Endothelial cell of umbilical vein (primary cell): ENCODE measurements around the gene DRD1. TPM values are rescaled to one million over a fixed set of nuclear protein-coding genes. Genes with fewer than 3 reads are reported as not detected.

Experiments
- BruUV-seq: library from RNA; stranded (reverse); fragments of 400-500 nt; replicated peaks from 2 replicates; lab custom pipeline; 2021; lab: Mats Ljungman, UMichigan
- CTCF ChIA-PET: fragments of 300-600, 350-600 bp; sonication (Branson Sonifier 250); formaldehyde crosslinking; loops from one replicate; lab custom pipeline; 2021; ENCODE audit warnings: antibody characterized with exemption, inconsistent platforms; lab: Charles Lee
- POLR2A ChIA-PET: fragments of 300-600, 350-600 bp; sonication (Branson Sonifier 250); formaldehyde crosslinking; loops from one replicate; lab custom pipeline; 2021; ENCODE audit warnings: antibody characterized with exemption, inconsistent platforms; lab: Charles Lee
- DNase-seq: peaks from one replicate; pipeline ENCODE4 v3.0.0-alpha.2; 2011; ENCODE audit warnings: low read depth, low spot score
- FAIRE-seq: peaks from 2 replicates; lab custom pipeline; 2011; peaks lifted over from hg19 to GRCh38; lab: Jason Lieb, UNC
- H2AFZ ChIP-seq: 2 replicates; pipeline ENCODE4 v1.6.0; 2012; ENCODE audit warnings: low read depth, low read length, control low read depth, inconsistent platforms
- H3K27ac ChIP-seq: 2 replicates; pipeline ENCODE4 v1.5.1; 2011; ENCODE audit warnings: low read depth, mild to moderate bottlenecking, control low read depth, low read length, moderate library complexity; ENCODE audit not compliant: insufficient read depth
- H3K27me3 ChIP-seq, 2 experiments: 2 replicates each; pipeline versions ENCODE4 v1.6.0 to v1.6.1; 2011; ENCODE audit warnings: low read length in 2 of 2, mixed read lengths in 1 of 2; ENCODE audit not compliant: control insufficient read depth in 2 of 2, insufficient read depth in 2 of 2
- H3K36me3 ChIP-seq, 2 experiments: 2 replicates in 1 of 2; 3 replicates in 1 of 2; pipeline ENCODE4 v1.5.1; 2011; ENCODE audit warnings: low read length in 2 of 2, mild to moderate bottlenecking in 1 of 2, moderate library complexity in 1 of 2; ENCODE audit not compliant: control insufficient read depth in 2 of 2, insufficient read depth in 2 of 2; ENCODE audit errors: extremely low read depth in 1 of 2
- H3K4me1 ChIP-seq: 3 replicates; pipeline ENCODE4 v1.5.1; 2011; ENCODE audit warnings: mild to moderate bottlenecking, low read length; ENCODE audit not compliant: control insufficient read depth, insufficient read depth; ENCODE audit errors: extremely low read depth
- H3K4me2 ChIP-seq: 2 replicates; pipeline ENCODE4 v1.6.1; 2011; ENCODE audit warnings: low read length, control low read depth, mixed read lengths; ENCODE audit not compliant: insufficient read depth
- H3K4me3 ChIP-seq, 3 experiments: fragments of 200-600 bp in 1 of 3; sonication (generic), shearing (Covaris generic) in 1 of 3; replicated peaks in 1 of 3; 2 replicates each; pipeline ENCODE4 v1.5.1; 2011 to 2016; ENCODE audit warnings: control low read depth in 3 of 3, low read length in 3 of 3, mild to moderate bottlenecking in 2 of 3, inconsistent platforms in 1 of 3, low read depth in 1 of 3, moderate library complexity in 1 of 3; ENCODE audit not compliant: insufficient read depth in 1 of 3
- H3K79me2 ChIP-seq: 2 replicates; pipeline ENCODE4 v1.6.0; 2012; ENCODE audit warnings: low read length, inconsistent platforms; ENCODE audit not compliant: control insufficient read depth, insufficient read depth
- H3K9ac ChIP-seq: replicated peaks from 2 replicates; pipeline ENCODE3; 2011; ENCODE audit warnings: low read length, control low read depth; ENCODE audit not compliant: insufficient read depth; ENCODE audit errors: extremely low read depth
- H3K9me1 ChIP-seq: replicated peaks from 3 replicates; pipeline ENCODE4 v1.6.0; 2011; ENCODE audit warnings: mild to moderate bottlenecking, low read length; ENCODE audit not compliant: control insufficient read depth, insufficient read depth; ENCODE audit errors: extremely low read depth
- H3K9me3 ChIP-seq: replicated peaks from 2 replicates; pipeline ENCODE4 v1.5.1; 2012; ENCODE audit warnings: low read length, inconsistent platforms; ENCODE audit not compliant: control insufficient read depth, insufficient read depth
- H4K20me1 ChIP-seq: replicated peaks from 2 replicates; pipeline ENCODE3; 2011; ENCODE audit warnings: mild to moderate bottlenecking, low read length; ENCODE audit not compliant: control insufficient read depth, insufficient read depth; ENCODE audit errors: extremely low read depth
- CTCF ChIP-seq, 2 donors: IDR thresholded peaks; 1 replicate in 1 of 2; 2 replicates in 1 of 2; pipeline ENCODE4 v1.5.1; 2011; ENCODE audit warnings: low read length in 2 of 2, mild to moderate bottlenecking in 2 of 2, moderate library complexity in 2 of 2, control low read depth in 1 of 2, inconsistent platforms in 1 of 2, low read depth in 1 of 2; ENCODE audit not compliant: insufficient read depth in 1 of 2; ENCODE audit errors: extremely low read depth in 1 of 2
- EZH2 ChIP-seq: IDR thresholded peaks from 2 replicates; pipeline ENCODE4 v1.6.1; 2012; ENCODE audit warnings: borderline replicate concordance, low read depth, mild to moderate bottlenecking, moderate library complexity, low read length, inconsistent platforms; ENCODE audit not compliant: severe bottlenecking
- FOS ChIP-seq: IDR thresholded peaks from 2 replicates; pipeline ENCODE4 v1.6.1; 2011; ENCODE audit warnings: mild to moderate bottlenecking, low read length, moderate library complexity, borderline replicate concordance; ENCODE audit not compliant: insufficient read depth
- GATA2 ChIP-seq: IDR thresholded peaks from 2 replicates; pipeline ENCODE4 v1.7.0; 2011; ENCODE audit warnings: low read depth, mild to moderate bottlenecking, moderate library complexity, mixed read lengths, low read length; ENCODE audit not compliant: insufficient read length, insufficient read depth
- JUN ChIP-seq: IDR thresholded peaks from 2 replicates; pipeline ENCODE4 v1.6.1; 2011; ENCODE audit warnings: borderline replicate concordance, low read depth; ENCODE audit not compliant: insufficient read length, insufficient read depth
- MAX ChIP-seq: IDR thresholded peaks from 2 replicates; pipeline ENCODE4 v1.6.1; 2011; ENCODE audit not compliant: insufficient read depth, insufficient read length
- MYC ChIP-seq: IDR thresholded peaks from one replicate; pipeline ENCODE4 v1.6.1; 2011; ENCODE audit warnings: mild to moderate bottlenecking, low read depth, low read length
- POLR2A ChIP-seq: IDR thresholded peaks from 2 replicates; pipeline ENCODE4 v1.6.1; 2012; ENCODE audit warnings: low read depth, mild to moderate bottlenecking, control low read depth, low read length
- POLR2AphosphoS5 ChIP-seq: IDR thresholded peaks from 2 replicates; pipeline ENCODE4 v1.6.1; 2012; ENCODE audit warnings: low read depth, mild to moderate bottlenecking, control low read depth, low read length, moderate library complexity; ENCODE audit not compliant: insufficient read depth
- dilution Hi-C: fragments of 300-500 bp; cut with MboI; formaldehyde crosslinking; loops from one replicate; pipeline ENCODE4 v1.15.0; 2019; ENCODE audit warnings: low sequenced_read_pairs; ENCODE audit not compliant: extremely low pct_ligation_motif_present
- intact Hi-C: fragments of 100-400 bp; cut with micrococcal nuclease; formaldehyde crosslinking; loops from one replicate; pipeline ENCODE4 v1.10.0; 2022
- polyA plus RNA-seq, 4 experiments: library from polyadenylated mRNA; depleted of rRNA in 3 of 4; stranded (reverse) in 3 of 4; unstranded in 1 of 4; fragments of >200 nt; gene quantifications; 2 replicates each; pipeline versions ENCODE4 v1.2.1 to v1.2.3, GENCODE V29; 2011 to 2012; ENCODE audit warnings: missing spikeins in 1 of 4
- total RNA-seq: library from RNA; stranded (reverse); gene quantifications from 2 replicates; pipeline ENCODE4 v1.2.3, GENCODE V29; 2021

Gene DRD1
- total and polyA plus RNA-seq, 2 donors (not counting 3 experiments of a cell fraction or from before 2014, with no cell fraction given), result not detected

GRCh38 chr5:175469916-175470315 is 25.9 kb upstream of the DRD1 start:
- no peak for FAIRE-seq
- H3K4me3 ChIP-seq, result no peak overlapping the region

More at GRCh38 chr5:175469916-175470315, 25.9 kb upstream of the DRD1 start:
- intact Hi-C loops, result no loop called here
- dilution Hi-C loops, result no loop called here
- Histone ChIP-seq H3K36me3 (no peaks in the 10 kb centered on the region), H3K9ac (no peak overlapping the region), H3K27me3 (peaks cover 0 to 4% of the 10 kb centered on the region in 2 experiments), H3K9me3 (no peaks in the 10 kb centered on the region), H3K79me2 (no peaks in the 10 kb centered on the region), H3K4me1 (no peaks in the 10 kb centered on the region), H3K9me1 (no peaks in the 10 kb centered on the region), H3K4me2 (no peak overlapping the region), H3K27ac (no peak overlapping the region), H2AFZ (no peak overlapping the region), H4K20me1 (no peaks in the 10 kb centered on the region)
- ChIA-PET CTCF (no interaction called here), POLR2A (no interaction called here)
- no peak for DNase-seq
- BruUV-seq, result no TSS peak
- TF ChIP-seq EZH2 (no peak), GATA2 (no peak), JUN (no peak), POLR2AphosphoS5 (no peak), POLR2A (no peak), MAX (no peak), MYC (no peak), FOS (no peak), CTCF (IDR thresholded peaks at IDR 0.05; ENCODE audit: extremely low read depth in 1 of 2, insufficient read depth in 1 of 2, low read depth in 1 of 2, low read length in 2 of 2) (no peak)
